Fibroblast of skin of right biceps (primary cell): ENCODE data around the gene NPB.

Source experiments
- DNase-seq: peaks from one replicate; pipeline ENCODE4 v3.0.0-alpha.2; 2013

The NPB gene

GRCh38 chr17:81902023-81902652 is at the start of gene NPB:
NPB (plus strand) TSS chr17:81902238; CDS start chr17:81902278, 40 bp downstream.
- peak; percentile 17 for DNase-seq

DNA sequence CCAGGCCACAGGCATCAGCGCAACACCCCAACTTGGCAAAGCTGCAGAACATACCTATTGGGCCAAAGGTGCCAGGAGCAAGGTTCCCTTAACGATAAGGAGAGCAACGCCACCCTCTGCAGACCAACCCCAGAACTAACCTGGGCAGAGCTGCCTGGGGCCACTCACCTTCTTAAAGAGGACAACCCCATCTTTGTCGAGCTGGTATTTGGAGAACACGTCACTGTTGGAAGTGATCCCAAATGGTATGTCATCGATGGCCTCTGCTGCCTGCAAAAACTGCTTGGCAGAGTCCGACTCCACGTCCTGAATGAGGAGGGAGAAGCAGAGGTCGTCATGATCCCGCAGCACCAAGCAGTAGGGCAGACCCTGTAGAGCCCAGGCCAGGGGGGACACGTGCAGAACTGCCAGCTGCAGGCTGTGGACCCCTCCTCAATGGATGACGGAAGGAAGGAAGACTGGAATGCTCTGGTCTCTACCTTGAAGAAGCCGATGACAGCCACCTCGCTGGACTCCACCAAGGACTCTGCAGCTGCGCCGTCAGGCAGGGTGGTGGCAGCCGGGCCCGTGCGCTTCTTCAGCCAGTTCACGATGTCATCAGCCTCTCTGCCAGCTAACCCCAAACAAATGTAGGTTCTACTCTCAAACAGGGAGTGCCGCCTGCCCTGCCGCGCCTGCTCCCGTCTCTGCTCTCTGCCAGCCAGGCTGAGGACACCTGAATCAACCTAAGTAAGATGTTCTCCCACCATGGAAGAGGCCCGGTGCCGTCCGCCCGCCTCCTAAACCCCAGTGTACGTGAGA is 46.9 kb upstream of the NPB start:
- no peak for DNase-seq

GRCh38 chr17:81858170-81858966 is 43.7 kb upstream of the NPB start:
- DNase-seq, result no peak

DNA sequence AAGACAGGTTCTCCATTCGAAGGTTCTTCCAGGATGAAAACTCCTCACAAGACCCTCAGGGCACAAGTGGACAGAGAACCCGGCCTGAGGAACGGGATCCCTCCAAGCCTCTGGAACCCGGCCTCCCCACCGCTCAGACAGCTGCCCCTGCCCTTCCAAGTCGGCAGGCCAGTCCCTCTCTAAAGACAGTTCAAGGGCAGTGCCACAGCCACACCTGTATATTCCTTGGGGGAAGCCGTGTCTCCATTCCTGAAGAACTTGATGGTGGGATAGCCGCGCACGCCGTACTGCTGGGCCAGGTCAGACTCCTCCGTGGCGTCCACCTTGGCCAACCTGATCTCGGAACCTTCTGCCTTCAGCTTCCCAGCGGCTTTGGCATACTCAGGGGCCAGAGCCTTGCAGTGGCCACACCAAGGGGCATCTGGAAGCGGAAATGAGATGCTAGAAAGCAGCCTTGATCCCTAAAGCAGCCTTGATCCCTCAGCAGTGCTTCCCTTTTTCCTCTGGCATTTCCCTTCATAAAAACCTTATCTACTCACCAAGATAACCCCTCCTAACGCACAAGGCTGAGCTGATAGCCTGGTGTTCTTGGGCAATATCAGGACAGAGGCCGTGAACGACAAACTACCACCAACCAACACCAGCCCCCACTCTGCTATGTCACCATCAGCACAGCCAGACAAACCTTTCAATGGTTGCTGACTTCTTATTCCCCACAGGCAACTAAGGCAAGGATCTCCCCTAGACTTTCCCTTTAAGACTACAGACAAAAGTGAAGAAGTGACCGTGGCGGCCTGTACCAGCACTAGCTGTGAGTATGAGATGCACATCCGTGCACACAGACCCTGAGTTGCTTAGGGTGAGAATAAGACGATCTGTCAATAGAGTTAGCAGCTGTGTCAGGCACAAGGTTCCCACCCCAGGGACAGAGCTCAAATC is 42.8 kb upstream of the NPB start:
- DNase-seq, result no peak

DNA sequence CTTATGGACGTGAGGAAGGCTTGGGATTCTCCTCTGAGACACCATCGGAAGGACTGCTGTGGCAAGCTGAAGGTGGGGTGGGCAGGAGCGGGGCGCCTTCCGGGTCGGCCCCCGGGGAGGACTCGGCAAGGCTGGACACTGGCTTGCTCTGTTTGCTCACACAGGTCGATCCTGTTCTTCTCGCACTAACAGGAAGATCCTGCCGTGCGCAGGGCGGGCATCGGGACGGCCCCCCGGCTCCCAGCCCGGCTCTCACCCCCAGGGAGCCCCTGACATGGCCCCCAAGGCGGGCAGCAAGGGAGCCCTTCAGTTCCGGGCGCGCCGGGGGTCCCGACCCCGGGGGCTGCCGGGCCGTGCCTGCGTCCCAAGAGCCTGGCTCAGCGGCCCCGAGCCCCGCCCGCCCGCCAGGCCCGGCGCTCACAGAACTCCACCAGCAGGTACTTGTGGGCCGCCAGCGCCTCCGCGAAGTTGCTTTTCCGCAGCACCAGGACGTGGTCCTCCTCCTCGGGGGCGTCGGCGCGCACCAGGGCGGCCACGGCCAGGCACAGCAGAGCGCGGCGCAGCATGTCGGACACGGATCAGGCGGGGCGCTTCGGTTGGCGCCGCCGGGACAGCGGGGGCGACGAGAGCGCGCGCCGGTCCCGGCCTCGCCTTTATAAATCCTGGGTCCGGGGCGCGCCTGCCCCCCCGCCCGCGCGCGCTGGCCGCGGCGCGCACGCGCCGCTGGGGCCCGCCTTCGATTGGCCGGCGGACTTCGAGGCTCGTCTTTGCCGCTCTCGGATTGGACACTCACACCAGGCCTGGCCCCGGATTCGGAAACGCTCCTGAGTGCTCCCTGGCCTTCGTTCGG is 41.9 kb upstream of the NPB start, which contains the start of gene P4HB:
Gene P4HB, minus strand, starts transcription at position 630 of the 850 bp plus-strand sequence. Its CDS starts 64 bp downstream, at position 566.
- DNase-seq, result no peak

DNA sequence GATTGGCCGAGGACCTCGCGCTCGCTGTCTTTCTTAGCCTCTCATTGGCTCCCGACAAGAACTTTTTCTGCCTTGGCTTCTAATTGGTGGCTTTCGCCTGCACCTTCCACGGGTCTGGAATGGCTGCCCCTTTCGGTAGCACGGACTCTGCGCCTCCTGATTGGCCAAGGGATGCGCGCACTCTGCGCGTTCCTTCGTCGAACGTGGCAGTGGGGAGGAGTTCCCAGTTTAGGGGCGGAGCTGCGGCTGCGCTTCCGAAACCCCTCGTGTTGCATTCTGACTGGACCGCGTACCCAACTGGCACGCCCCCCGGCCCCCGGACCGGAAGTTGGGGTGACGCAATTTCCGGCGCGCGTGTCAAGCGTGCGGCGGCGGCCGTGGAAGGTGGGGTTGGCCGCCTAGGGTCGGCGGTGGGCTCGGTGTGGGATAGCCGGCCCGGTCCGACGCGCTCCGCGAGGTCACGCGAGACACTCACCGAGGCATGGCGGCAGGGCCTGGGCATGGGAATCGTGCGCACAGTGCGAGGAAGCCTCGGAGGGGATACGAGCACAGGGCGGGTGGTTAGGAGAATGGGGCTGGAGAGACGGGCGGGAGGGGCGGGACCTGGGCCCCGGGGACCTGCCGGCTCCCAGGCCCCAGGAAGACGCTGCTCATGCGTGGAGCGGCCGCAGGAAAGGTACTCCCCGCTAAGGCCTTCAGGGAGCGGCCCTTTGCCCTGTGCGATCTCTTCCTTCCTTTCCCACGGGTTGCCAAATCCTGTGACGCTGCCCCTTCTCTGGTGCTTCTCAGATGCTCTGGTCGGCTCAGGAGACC is 41.1 kb upstream of the NPB start:
- DNase-seq, result peak; percentile 100

DNA sequence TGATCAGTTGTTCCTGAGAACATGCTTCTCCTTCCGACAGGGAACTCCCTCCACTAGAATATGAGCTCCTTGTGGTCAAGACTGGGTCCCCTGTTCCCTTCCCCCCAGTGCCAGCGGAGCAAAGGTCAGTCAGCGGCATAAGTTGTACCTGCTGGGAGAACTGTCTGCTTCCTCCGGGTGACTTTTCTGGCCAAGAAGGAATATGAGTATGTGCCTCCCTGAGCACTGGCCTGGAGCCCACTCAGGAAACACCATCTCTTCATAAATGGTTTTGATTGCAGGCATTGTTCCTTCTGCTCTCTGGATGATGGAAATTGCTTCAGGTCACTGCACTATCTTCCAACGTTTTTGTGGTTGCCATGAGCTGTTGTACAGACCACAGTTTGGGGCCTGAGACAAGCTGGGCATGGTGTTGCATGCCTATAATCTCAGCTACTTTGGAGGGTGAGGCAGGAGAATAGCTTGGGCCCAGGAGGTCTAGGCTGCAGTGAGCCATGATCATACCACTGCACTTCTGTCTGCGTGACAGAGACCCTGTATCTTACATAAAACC is 38.8 kb upstream of the NPB start:
- no peak for DNase-seq

- DNase-seq, result no peak
Observed at GRCh38 chr17:81863833-81864768, 37.9 kb upstream of the NPB start.

- no peak for DNase-seq
Observed at GRCh38 chr17:81865358-81865732, 36.7 kb upstream of the NPB start.

DNA sequence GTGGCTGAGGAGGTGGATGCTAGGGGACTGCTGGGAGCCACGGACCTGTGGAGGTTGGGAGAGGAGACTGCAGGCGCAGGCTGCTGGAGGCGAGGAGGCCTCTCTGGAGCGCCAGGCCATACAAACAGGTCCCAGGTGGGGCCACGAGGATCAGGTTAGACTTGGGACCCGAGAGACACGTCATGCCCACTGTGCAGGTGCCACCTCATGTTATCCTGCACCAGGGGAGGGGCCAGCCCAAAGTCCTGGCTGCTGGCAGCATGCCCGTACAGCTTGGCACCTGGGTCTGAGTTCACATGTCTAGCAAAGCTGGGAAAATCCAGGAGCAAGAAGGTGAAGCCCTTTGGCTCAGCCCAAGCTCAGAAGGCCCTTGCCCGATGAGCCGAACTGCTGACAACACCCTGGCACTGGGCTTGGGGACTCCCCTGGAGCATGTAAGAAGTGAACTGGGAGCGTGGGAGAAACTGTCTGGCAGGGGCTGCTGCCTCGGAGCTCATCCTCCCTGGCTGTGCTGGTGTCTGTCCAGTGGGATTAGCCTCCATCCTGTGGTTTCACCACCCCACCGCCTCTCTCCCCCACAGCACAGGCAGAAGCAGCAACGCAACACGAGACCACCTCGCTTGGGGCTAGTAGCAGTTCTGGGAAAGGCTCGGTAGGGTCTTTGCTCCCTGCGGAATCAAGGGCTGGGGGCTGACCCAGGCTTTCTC is 36.2 kb upstream of the NPB start:
- peak; percentile 17 for DNase-seq

- DNase-seq, result no peak
Observed at GRCh38 chr17:81866440-81867169, 35.4 kb upstream of the NPB start.

DNA sequence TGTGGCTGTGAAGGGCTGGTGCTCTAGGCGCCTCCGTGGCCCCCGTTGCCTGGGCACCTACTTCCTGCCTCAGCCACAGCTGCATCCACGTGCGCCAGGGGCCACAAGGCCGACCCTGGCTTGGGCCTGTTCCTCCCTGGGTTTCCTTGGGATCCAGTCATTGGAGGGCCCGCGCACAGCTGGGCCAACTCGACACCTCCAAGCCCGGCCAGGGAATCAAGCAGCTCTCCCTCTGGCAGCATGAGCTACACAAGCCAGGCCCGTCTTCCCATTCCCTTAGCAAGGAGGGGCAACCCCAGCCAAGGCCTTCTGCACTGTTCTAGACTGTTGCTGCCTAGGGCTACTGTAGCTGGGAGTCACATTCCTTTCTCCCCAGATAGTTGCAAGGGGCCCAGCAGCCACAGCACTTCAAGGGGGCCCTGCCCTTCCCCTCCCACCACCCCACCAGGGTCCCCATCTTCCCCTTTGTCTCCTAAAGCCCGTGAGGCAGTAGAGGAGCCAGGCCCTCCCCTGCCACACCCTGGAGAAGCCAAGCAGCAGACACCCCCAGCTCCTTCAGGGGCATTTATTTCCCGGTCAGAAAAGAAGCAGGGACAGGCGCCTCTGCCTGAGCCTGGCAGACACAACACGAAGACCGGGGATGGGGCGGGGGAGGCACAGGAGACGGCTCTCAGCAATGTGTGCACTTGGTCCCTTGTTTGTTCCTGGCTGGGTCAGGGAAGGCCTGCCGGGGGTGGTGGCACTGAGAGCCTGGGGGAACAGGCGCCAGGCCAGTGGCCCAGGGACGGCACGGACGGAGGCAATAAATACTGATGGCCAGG is 34.7 kb upstream of the NPB start:
- peak; percentile 54 for DNase-seq

- DNase-seq, result no peak
Observed at GRCh38 chr17:81867991-81868673, 33.9 kb upstream of the NPB start.

DNA sequence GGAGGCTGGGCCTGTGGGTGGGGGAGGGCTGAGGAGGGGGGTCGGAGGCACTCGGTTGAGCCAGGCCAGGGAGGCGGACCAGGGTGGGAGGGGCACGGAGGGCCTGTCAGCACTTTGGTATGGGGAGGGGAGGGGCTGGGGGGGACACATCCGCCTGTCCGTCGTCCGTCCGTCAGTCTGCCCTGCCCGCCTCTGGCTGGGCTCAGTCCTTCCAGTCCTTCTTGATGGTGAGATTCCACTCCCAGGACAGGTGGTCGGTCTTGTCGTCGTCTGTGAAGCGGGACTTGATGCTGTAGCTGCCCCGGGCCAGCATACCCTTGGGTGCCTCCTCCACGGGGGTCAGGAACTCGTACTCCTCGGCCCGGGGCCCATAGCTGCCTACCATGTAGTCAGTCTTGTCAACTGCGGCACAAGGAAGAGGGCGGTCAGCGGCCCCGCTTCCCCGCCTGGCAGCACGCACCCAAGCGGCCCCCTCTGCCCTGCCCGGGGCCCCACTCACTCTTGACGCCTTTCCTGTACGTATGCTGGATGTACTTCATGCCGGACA is 33.3 kb upstream of the NPB start:
- DNase-seq, result peak; percentile 92

GRCh38 chr17:81869221-81870130 is 32.6 kb upstream of the NPB start:
- DNase-seq, result peak; percentile 51
